Jurkat, Clone E6-1 (cell line): ENCODE measurements around the gene WNT16.
"Not testable (repeated sequence)": the region's sequence is repeated elsewhere in the genome, so short reads cannot be mapped to it uniquely, and the experiment has no call there.

Experiments
- DNase-seq: peaks from one replicate; pipeline ENCODE4 v3.0.0-alpha.2; 2011; ENCODE audit warnings: low read depth, low spot score
- H3K4me3 ChIP-seq: 2 replicates; pipeline ENCODE4 v1.5.1; 2011; ENCODE audit warnings: mild to moderate bottlenecking, low read length, control low read depth, moderate library complexity

Gene WNT16

DNA sequence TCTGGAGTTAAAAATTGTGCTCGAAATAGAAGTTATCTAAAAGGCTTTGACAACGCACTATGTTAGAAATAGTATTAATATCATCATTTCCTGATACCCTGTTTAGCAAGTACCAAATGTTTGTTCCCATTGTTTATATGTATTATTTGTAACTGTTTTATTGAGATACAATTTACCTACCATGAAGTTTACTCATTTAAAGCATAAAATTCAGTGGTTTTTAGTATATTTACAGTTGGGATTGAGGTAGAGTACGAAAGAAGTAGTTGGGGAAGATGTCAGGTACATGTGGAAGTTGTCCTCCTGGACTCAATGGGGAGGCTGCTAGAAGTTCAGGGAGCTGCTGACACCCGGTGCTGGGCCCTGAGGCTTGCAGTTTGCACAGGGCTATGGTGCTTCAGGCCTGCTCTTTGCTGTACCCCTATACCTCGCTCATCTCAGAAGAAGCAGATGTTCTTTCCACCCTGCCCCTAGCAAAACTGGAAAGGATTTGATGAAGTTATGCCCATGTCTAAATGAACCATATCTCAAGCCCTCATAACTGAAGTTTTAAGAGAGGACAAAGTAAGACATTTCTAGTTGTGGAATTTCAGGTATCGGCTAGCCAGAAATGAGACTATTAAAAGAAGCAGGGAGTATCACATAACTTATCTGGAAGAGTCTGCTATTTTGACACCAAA is 25.2 kb upstream of the WNT16 start:
- DNase-seq, result no peak
- H3K4me3 ChIP-seq, result no peak overlapping the region

DNA sequence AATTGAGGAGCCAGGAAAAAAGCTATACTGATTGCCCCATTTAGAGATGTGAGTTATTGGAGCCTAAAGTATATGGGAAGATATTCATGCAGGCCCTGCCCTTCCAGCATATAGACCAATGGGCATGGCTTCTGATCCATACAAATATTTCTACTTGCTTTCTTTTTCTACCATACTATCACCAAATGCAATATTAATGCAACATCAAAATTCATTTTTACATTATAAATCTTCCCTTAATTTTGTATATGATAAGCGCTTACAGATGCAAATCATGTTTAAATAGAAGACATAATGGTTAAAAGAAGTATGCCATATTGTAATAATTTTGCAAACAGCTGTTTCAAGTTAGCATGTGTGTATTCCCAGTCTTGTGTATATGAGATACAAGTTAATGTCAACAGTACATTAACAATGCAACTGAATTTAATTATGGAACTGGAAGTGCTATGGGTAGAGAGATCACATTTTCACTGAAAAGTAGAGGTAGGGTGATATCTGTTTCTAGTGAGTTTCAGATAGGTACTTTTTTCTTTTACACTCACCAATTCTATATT is 24.6 kb upstream of the WNT16 start:
- no peak for DNase-seq
- no peak overlapping the region for H3K4me3 ChIP-seq

DNA sequence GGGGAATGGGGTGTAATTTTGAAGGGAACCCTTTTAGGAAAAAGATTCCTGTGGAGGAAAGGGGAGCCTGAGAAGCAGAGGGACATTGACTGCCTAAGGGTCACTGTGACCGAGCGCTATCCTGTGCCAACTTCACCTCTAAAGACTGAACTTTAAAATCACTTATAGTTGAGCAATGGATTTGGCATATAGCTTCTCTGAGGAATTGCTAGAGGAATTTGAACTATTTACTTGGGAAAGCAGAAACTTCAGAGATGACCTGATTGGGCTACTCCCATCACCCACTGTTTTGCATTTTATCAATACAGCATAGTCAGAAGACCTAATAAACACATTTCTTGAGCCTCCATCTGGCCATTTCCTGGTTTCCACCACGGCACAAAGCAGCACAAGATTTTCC is 23.7 kb upstream of the WNT16 start:
- no peak overlapping the region for H3K4me3 ChIP-seq

DNA sequence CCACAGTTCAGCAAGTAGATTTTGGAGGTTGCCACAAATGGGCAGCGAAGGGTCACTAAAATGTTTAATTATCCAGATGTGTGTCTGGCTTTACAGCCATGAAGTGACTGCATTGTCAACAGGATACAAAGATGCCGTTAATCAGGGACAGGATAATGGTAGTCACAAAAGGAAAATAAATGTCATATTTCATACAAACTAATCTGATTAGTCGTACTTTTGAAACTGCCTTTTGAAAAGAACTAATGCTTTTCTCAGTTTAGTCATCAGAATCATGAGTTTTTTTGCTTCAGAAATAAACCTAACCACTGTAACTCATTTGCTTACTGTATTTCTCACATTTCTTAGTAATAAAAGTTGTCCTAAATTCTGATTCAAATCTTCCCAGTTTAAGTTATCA is 22.2 kb upstream of the WNT16 start:
- no peak for DNase-seq
- no peak overlapping the region for H3K4me3 ChIP-seq

More for the DNA sequence above, 23.7 kb upstream of the WNT16 start:
- no peak for DNase-seq

DNA sequence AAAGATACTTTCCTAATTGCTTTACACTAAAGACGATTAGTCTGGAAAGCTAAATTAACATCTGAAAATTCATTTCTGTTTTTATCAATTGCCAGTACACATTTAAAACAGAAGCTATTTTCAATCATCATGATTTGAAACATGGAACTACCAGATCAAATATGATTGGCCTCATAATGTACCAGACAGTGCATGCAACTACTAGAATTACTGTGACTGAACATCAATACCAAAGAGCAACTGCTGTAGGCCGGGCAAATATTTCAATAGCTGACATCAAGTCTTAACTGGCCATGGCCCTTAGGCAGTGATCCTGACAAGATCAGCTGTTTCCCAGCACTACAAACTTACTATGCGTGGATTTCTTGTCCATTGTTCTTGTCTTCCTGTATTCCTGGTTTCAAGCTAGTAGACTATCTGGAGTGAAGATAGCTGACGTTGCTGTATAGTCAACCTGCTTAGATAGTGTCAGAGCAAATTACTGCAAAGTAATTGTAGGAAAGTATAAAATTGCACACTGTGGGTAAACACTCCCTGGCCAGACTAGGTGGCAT is 21.7 kb upstream of the WNT16 start:
- DNase-seq, result no peak

DNA sequence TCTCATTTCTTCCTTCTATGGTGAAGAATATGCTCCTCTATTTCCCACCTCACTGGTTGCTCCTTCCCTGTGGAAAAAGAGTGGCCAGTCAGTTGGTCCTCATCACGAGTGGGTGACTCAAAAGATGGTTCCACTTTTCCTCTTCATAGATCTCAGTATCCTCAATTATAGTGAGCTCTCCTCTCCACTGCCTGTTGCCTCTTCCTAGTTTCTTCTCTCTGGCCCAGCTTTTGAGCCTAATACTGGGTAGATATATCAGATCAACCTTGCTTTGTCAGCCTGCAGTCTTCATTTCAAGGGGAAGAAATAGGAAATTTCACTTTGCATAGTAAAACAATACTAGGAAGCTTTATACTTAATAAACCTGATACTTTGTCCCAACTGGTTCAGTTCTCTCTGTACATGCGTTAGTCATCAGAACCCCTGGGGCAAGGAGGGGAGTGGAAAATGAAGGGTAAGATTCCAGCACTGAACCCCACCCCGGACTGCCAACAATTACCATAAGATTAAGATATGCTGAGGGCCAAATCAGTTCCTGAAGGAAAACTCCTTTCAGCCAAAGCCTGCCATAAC is 15.5 kb upstream of the WNT16 start:
- H3K4me3 ChIP-seq, result no peak overlapping the region
- DNase-seq, result no peak

More for the DNA sequence above, 21.7 kb upstream of the WNT16 start:
- no peak overlapping the region for H3K4me3 ChIP-seq

DNA sequence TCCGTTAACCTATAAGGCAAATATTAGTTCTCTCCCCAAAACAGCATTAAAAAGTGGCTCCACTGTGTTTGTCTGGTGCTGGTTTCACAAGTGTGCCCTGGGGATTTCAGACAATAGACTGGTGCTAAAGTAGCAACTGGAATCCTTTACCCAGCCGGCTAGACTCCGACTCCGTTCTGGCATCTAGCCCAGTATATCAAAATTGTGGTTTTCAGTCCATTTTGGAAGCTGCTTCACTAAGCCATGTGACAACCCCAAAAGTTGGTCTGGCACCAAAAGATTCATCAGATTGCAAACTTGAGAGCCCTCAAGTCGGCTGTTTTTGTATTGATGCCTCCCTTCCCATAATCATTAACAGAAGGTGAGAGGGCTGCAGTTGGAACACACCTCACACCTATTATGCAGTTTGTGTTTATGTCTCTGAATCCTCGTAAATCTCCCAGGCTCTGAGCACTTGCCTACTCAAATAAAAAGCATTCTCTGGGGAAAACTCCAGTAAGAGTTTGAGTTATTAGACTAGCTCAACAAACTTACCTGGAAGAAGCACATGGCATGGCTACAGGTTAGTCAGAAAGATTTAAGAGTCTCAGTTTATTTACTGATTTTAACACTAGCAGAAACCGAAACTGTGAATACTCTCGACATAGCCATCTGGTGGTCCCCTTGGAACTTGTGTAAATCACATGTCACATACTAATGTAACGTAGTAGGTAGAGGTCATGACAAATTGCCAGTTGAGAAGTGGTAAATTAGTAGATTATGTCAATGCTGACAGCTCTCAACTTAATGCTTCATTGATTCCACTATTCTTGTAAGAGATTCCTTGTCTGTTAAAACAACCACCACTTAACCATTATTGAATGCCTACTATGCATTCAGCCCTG is 14.8 kb upstream of the WNT16 start:
- no peak for DNase-seq

DNA sequence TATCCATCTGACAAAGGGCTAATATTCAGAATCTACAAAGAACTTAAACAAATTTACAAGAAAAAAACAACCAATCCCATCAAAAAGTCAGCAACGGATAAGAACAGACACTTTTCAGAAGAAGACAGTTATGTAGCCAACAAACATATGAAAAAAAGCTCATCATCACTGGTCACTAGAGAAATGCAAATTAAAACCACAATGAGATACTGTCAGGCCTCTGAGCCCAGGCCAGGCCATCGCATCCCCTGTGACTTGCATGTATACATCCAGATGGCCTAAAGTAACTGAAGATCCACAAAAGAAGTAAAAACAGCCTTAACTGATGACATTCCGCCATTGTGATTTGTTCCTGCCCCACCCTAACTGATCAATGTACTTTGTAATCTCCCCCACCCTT is 13.6 kb upstream of the WNT16 start:
- DNase-seq, H3K4me3 ChIP-seq: not testable (repeated sequence)

More for the DNA sequence above, 14.8 kb upstream of the WNT16 start:
- H3K4me3 ChIP-seq, result no peak overlapping the region; the same call in 1 of the 2 replicates

DNA sequence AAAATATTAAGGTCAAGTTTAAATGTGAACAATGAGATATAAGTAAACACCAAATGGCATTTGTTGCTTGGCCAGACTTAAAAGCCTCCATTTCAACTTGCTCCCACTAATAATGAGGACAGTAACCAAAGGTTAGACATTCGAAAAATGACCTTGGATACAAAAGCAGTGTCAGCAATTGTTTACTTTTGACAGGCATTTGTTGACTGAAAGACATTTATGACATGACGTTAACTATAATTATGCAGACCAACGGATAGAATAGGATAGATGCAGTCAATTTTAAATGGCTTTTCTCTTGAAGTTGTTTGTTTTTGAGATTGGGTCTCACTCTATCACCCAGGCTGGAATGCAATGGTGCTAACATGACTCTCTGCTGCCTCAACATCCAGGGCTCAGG is 6.3 kb upstream of the WNT16 start:
- no peak for DNase-seq
- no peak overlapping the region for H3K4me3 ChIP-seq

DNA sequence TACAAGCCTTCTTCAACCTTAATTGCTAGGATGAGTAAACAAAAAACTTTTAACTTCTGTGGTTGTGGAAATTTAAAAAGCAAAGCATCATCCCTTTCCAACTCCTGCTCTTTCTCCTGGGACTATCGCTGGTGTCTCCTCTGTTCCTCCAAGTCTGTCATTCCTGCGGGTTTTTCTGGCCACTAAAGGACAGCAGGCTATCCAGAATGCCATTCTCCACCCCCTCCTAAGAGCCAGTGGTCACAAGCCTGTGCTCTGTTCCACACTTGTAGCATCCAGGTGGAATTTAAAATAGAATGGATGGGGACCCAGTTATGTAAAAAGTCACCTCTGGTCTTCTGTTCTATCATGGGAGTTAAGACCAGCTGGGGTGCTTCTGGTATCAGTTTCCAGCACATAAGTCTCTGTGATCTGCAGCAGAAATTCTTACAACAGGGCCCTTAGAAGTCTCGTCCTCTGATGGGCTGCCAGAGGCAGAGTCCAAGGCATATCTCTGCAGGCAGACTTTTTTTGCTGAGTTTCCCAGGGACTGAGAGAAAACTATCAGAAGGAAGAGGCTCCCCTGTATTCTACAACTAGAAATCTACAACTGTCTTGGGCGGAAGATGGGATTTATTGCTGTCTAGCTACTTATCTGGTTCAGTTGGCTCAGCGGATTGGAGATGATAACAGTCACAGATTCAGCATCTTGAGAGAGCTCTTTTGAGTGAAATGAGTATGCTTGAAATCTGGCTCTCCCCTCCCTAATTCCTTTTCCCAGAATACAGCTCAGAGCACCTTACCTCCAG is 5.1 kb upstream of the WNT16 start:
- DNase-seq, result no peak

DNA sequence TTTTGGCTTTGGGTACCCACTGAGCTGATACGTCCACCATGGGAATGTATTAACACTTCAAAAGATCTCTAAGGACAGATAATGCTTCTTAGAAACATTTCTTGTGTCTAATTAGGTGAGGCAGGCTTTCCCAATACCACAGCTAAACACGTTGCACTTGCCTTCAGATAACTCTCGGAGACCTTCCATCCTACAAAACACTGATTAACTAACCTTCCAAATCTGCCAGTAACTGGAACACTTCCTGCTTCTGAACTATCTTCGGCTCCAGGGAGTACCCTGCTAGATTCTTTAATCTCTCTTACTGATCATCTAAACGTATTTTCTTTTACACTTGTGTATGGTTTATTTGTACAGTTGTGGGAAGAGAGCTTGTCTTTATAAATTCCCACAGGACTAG is 1.1 kb upstream of the WNT16 start:
- DNase-seq, result no peak
- no peak overlapping the region for H3K4me3 ChIP-seq

More for the DNA sequence above, 5.1 kb upstream of the WNT16 start:
- no peak overlapping the region for H3K4me3 ChIP-seq

DNA sequence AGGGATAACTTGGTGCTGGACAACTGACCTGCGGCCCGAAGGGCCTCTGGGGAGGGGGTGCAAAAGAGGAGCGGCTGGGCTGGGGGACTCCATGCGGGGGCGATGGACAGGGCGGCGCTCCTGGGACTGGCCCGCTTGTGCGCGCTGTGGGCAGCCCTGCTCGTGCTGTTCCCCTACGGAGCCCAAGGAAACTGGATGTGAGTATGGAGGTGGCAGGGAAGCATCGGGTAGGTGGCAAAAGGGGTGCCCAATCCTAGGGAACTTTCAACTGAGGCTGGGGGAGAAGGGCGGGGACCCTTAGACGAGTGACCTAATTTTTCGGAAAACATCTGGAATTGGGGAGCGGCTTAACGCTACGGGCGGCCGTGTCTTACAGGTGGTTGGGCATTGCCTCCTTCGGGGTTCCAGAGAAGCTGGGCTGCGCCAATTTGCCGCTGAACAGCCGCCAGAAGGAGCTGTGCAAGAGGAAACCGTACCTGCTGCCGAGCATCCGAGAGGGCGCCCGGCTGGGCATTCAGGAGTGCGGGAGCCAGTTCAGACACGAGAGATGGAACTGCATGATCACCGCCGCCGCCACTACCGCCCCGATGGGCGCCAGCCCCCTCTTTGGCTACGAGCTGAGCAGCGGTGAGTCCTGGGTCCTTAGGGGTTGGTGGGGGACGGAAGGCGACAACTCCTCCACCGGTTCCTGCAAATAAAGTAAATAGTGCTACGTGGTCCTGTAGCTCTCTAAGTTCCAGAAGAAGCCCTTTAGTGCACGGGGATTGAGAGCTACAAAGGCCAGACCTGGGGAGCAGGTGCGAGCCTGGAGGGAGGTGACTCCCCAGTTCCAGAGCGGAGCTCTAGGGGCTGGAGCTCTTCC is 622 bp downstream of the WNT16 start:
- DNase-seq, result no peak
- no peak overlapping the region for H3K4me3 ChIP-seq

DNA sequence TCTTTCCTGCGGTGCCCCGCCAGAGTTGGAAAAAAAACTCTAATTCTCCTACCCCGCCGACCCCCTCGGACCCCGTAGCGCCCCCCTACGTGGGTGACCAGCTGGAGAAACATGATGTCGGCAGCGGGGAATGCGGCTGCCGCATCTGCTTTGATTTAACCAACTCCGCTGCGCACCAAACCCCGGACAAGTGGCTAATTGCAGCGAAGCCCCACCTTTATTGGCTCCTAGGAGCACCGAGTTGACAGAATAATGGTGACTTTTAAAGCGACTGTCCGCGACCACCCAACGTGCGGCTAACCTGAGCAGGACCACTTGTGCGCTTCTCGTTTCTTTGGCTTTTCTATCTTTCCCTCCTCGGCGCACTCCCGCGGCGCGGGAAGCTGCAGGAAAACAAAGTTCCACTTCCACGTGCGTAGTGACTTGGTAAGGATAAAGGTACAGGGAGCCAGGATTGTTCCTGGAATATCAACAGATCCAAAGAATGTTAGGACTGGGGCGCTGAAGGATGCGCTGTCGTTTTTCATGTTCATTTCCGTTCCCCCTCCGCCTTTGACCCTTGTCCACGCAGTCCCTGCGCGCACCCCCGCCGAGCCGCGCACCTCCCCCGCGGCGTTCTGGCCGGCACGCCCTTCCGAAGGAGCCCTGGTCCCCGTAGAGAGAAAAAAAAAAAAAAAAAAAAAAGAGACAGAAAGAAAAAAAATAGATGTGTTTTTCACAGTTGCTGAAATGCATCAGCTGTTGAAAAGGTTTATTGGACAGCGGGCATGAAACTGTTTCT is 1.4 kb downstream of the WNT16 start:
- no peak for DNase-seq
- no peak overlapping the region for H3K4me3 ChIP-seq

DNA sequence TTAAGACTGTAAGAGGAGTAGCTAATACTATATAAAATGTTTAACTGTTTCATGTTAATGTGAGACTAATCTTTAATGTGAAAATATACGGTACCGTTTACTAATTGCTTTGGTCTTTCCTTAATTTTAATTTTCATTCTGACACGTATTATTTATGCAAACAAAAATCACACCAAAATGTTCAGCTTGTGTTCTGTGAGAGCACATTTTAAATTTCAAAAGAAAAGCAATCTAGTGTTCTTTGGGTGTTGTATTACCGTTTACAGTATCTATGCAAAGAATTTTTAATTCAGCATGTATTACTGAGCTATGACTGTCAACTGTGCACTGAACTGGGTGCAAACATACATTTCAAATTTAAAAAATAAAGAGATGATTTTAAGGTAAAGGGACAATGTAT is 2.2 kb downstream of the WNT16 start:
- H3K4me3 ChIP-seq, result no peak overlapping the region
- no peak for DNase-seq

DNA sequence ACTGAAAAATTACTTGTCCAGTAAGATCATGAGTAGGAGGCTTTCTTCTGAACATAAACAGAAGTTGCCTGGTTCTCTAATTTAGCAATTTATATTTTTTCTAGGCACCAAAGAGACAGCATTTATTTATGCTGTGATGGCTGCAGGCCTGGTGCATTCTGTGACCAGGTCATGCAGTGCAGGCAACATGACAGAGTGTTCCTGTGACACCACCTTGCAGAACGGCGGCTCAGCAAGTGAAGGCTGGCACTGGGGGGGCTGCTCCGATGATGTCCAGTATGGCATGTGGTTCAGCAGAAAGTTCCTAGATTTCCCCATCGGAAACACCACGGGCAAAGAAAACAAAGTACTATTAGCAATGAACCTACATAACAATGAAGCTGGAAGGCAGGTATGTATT is 2.8 kb downstream of the WNT16 start:
- H3K4me3 ChIP-seq, result no peak overlapping the region

DNA sequence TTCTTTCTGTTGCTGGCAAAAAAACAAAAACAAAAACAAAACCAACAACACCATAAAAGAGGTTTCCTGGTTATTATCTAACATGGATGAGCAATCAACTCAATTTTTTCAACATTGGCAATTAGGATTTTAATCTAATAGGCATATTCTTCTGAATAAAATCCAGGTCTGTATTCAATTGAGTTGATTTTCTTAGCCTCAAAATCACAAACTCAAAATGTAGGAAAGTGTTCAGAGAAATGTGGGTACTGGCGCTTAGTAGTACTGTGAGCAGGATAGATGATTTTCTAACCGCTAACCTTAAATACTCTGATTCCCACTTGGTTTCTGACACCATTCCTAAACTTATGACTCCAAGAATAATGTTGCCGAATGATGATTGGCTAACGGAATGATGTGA is 5.6 kb downstream of the WNT16 start:
- H3K4me3 ChIP-seq, result no peak overlapping the region
- no peak for DNase-seq

More for the DNA sequence above, 2.8 kb downstream of the WNT16 start:
- no peak for DNase-seq
